AG09309 (cell line): Measurements from ENCODE around the gene PRRX2.

Experiments
- DNase-seq: peaks from one replicate; pipeline ENCODE4 v3.0.0-alpha.2; 2010; ENCODE audit warnings: low read depth
- H3K4me3 ChIP-seq: 2 replicates; pipeline ENCODE4 v1.5.1; 2011; ENCODE audit warnings: mild to moderate bottlenecking, low read depth, low read length, moderate library complexity; ENCODE audit not compliant: control insufficient read depth
- CTCF ChIP-seq: IDR thresholded peaks from 2 replicates; pipeline ENCODE4 v1.5.1; 2011; ENCODE audit warnings: mild to moderate bottlenecking, low read depth, low read length, inconsistent platforms; ENCODE audit not compliant: insufficient read depth, control insufficient read depth; ENCODE audit errors: missing control alignments

Gene PRRX2

GRCh38 chr9:129648092-129648763 lies 17.2 kb upstream of the PRRX2 start:
- DNase-seq: no peak
- no peak overlapping the region for H3K4me3 ChIP-seq
- TF ChIP-seq CTCF: no peak

- H3K4me3 ChIP-seq: no peak overlapping the region
- no peak for TF ChIP-seq CTCF
- DNase-seq: no peak
Observed at GRCh38 chr9:129648764-129649115, 16.7 kb upstream of the PRRX2 start.

- H3K4me3 ChIP-seq: no peak overlapping the region
- TF ChIP-seq CTCF: no peak
- no peak for DNase-seq
Observed at GRCh38 chr9:129649726-129650679, 15.4 kb upstream of the PRRX2 start.

GRCh38 chr9:129650680-129651235 lies 14.7 kb upstream of the PRRX2 start:
- DNase-seq: no peak
- TF ChIP-seq CTCF: no peak
- no peak overlapping the region for H3K4me3 ChIP-seq

GRCh38 chr9:129653823-129654553 lies 11.5 kb upstream of the PRRX2 start:
- DNase-seq: no peak

More at GRCh38 chr9:129653823-129654553, 11.5 kb upstream of the PRRX2 start:
- H3K4me3 ChIP-seq: no peak overlapping the region
- TF ChIP-seq CTCF: no peak
